Mesodermal cell (in vitro differentiated cells): Measurements from ENCODE around the gene CACNA1I. TPM values are rescaled to one million over a fixed set of nuclear protein-coding genes. Genes with fewer than 3 reads are reported as not detected.
A peak's percentile ranks its signal among the peaks of the same experiment; 100 is the strongest.
"Not testable (repeated sequence)": the region's sequence is repeated elsewhere in the genome, so short reads cannot be mapped to it uniquely, and the experiment has no call there.

Experiments
- H3K27ac ChIP-seq: 2 replicates; pipeline ENCODE4 v1.7.0; 2013; ENCODE audit warnings: mild to moderate bottlenecking, low read depth, low read length, moderate library complexity; ENCODE audit not compliant: severe bottlenecking
- H3K36me3 ChIP-seq: 2 replicates; pipeline ENCODE4 v1.7.1; 2013; ENCODE audit warnings: mild to moderate bottlenecking, low read length, moderate library complexity; ENCODE audit not compliant: control insufficient read depth, insufficient read depth
- H3K4me1 ChIP-seq: one replicate; pipeline ENCODE4 v1.7.1; 2013; ENCODE audit warnings: mild to moderate bottlenecking, low read length; ENCODE audit not compliant: insufficient read depth, control insufficient read depth, poor library complexity, severe bottlenecking
- H3K4me3 ChIP-seq: 2 replicates; pipeline ENCODE4 v1.7.0; 2013; ENCODE audit warnings: low read length, control low read depth, mild to moderate bottlenecking; ENCODE audit not compliant: insufficient read depth, poor library complexity, severe bottlenecking; ENCODE audit errors: extremely low read depth
- H3K9me3 ChIP-seq: 2 replicates; pipeline ENCODE4 v1.7.1; 2013; ENCODE audit warnings: mild to moderate bottlenecking, low read length, moderate library complexity; ENCODE audit not compliant: control insufficient read depth
- WGBS, 2 experiments: methylation state at CpG; one replicate each; pipeline ENCODE4 v1.1.5; 2013; ENCODE audit warnings: missing lambda C conversion rate in 2 of 2; ENCODE audit not compliant: insufficient coverage in 2 of 2; 5-methylcytosine and 5-hydroxymethylcytosine counted together
- polyA plus RNA-seq, 2 experiments: library from polyadenylated mRNA; stranded (reverse); fragments of 50-300 nt; gene quantifications; one replicate each; pipeline ENCODE4 v1.2.3, GENCODE V29; 2013

CACNA1I gene
- 0.52 TPM for polyA plus RNA-seq (2013, experiment 1 of 2)
- 0.30 TPM for polyA plus RNA-seq (2013, experiment 2 of 2)

DNA sequence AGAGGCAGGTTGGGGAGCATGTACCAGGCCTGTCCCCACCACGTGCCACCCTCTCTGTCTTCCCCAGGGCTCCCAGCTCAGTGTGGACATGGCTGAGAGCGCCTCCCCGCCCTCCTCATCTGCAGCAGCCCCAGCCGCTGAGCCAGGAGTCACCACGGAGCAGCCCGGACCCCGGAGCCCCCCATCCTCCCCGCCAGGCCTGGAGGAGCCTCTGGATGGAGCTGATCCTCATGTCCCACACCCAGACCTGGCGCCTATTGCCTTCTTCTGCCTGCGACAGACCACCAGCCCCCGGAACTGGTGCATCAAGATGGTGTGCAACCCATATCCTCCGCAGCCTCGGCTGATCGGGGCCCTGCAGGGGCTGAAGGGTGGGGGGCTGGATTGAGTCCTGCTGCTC lies at the start of gene CACNA1I:
TSS of gene CACNA1I (plus strand) at position 89 of the 400 bp plus-strand sequence. CDS start at position 89, 0 bp downstream.
- Histone ChIP-seq H3K4me1 (peaks cover 17% of the 10 kb centered on the region), H3K27ac (no peak within 1 kb of the TSS), H3K36me3 (no peaks in the 10 kb centered on the region), H3K9me3 (no peaks in the 10 kb centered on the region), H3K4me3 (no peak within 1 kb of the TSS)
- WGBS, 2 experiments = 93% methylated on average over 9 to 13 of the region's 14 CpGs

GRCh38 chr22:39521106-39521885 lies 49.3 kb upstream of the CACNA1I start:
- not testable (repeated sequence) for H3K9me3 ChIP-seq
- Histone ChIP-seq H3K27ac (peak overlapping the region; percentile 99), H3K4me1 (peaks cover 14% of the 10 kb centered on the region), H3K36me3 (peaks cover 61% of the 10 kb centered on the region), H3K4me3 (peak overlapping the region; percentile 100)
- WGBS, 2 experiments = 3 to 4% methylated on average over 13 to 17 of the region's 28 CpGs

GRCh38 chr22:39522091-39522490 lies 48.5 kb upstream of the CACNA1I start:
- H3K4me1 ChIP-seq = peaks cover 14% of the 10 kb centered on the region
- H3K9me3 ChIP-seq = not testable (repeated sequence)
- WGBS, 2 experiments = 40% methylated on average over 1 of the region's 5 CpGs; no CpG with 5 or more reads in 1 of the 2 experiments
- H3K27ac ChIP-seq = peak overlapping the region; percentile 99
- peaks cover 53% of the 10 kb centered on the region for H3K36me3 ChIP-seq
- H3K4me3 ChIP-seq = peak overlapping the region; percentile 100

DNA sequence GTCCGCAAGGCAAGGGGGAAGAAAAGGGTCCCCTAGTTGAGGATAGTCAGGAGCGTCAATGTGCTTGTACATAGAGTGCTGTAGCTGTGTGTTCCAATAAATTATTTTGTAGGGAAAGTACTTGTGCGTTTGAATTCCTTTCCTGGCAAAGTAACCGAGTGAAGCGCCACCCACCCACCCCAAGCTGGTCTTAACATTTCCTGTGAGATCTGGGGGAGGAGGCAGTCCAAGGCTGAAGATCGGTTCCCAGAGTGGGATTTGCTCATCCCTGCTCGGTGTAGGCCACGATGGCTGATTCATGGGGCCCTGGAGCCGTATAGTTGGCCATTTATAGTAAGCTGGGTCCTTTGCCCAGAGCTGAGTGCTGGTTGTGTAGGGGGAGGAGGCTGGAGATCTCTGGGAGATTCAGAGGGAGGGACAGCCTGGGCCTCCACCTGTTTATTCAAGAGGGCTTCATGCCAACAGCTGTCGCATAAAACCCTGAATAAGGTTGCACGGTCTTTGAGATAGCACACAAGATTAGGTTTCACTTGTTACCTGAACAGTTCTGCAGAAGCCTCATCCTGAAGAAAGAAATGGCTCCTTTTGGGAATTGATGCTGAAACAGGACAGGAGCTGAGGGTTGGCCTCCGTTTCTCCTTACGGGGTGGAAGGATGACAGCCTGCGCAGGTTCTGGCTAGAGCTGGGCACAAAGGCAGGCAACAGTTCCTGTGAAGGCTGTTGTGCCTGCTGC lies 47.8 kb upstream of the CACNA1I start:
- Histone ChIP-seq H3K36me3 (peaks cover 47% of the 10 kb centered on the region), H3K27ac (peak overlapping the region; percentile 74)
- 85 to 91% methylated on average over 8 of the region's 14 CpGs for WGBS, 2 experiments

GRCh38 chr22:39524089-39524752 lies 46.3 kb upstream of the CACNA1I start:
- Histone ChIP-seq H3K36me3 (peaks cover 51% of the 10 kb centered on the region), H3K4me1 (peaks cover 9% of the 10 kb centered on the region), H3K27ac (peak overlapping the region; percentile 45), H3K9me3 (no peaks in the 10 kb centered on the region), H3K4me3 (no peak overlapping the region)
- 95 to 97% methylated on average over 10 to 11 of the region's 13 CpGs for WGBS, 2 experiments

More for the DNA sequence above, 47.8 kb upstream of the CACNA1I start:
- Histone ChIP-seq H3K9me3 (no peaks in the 10 kb centered on the region), H3K4me1 (peaks cover 14% of the 10 kb centered on the region), H3K4me3 (peak overlapping the region; percentile 100)

DNA sequence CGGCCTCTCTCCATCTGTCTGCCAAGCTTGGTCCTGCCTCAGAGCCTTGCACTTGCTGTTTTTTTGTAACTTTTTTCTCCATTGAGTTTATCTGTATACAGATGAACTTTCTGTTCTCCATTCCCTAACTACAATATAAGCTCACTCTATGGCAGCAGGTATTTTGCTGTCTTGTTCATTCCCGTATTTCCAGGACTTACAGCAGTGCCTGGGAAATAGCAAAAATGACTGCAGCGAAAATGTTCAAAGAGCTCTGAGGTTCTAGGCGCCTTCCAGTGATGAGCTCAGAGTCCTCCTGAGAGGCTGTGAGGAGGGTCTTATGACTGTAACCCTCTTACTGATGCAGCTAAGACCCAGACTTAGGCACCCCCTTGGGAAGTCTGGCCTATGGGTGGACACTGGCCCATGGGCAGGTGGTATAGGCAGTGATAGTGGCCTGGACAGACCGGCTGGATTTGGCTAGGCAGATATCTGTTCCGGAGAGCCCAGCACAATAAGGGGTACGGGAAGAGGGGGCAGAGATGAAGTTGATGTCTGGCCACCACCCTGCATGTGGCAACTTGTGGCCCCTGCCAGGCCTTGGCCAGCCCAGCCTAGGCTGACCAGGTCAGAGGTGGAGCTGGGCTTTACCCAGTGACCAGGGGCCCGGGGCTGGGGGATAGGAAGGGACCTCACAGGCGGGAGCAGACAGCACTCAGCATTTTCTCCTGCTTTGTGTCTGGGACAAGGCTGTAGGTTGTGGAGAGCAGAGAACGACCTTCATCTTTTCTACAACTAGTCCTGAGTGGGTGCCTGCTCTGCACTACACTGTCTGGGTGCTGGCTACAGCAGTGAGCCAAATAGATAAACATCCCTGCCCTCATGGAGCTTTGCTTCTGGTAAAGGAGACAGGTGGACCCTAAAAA lies 45.5 kb upstream of the CACNA1I start:
- Histone ChIP-seq H3K9me3 (no peaks in the 10 kb centered on the region), H3K27ac (peak overlapping the region; percentile 45), H3K4me3 (no peak overlapping the region), H3K36me3 (peaks cover 58% of the 10 kb centered on the region), H3K4me1 (peaks cover 9% of the 10 kb centered on the region)
- WGBS, 2 experiments = 95 to 97% methylated on average over 8 to 9 of the region's 10 CpGs

GRCh38 chr22:39525658-39525975 lies 44.9 kb upstream of the CACNA1I start:
- no peak overlapping the region for H3K27ac ChIP-seq
- peaks cover 64% of the 10 kb centered on the region for H3K36me3 ChIP-seq
- WGBS, 2 experiments = 89 to 100% methylated on average over 4 of the region's 4 CpGs
- H3K9me3 ChIP-seq = no peaks in the 10 kb centered on the region
- no peak overlapping the region for H3K4me3 ChIP-seq
- peaks cover 10% of the 10 kb centered on the region for H3K4me1 ChIP-seq

- H3K4me1 ChIP-seq = peaks cover 21% of the 10 kb centered on the region
- peak overlapping the region; percentile 5 for H3K27ac ChIP-seq
- peaks cover 66% of the 10 kb centered on the region for H3K36me3 ChIP-seq
- WGBS, 2 experiments = 86 to 90% methylated on average over 4 of the region's 4 CpGs
- no peaks in the 10 kb centered on the region for H3K9me3 ChIP-seq
- no peak overlapping the region for H3K4me3 ChIP-seq
Observed at GRCh38 chr22:39526736-39527171, 43.8 kb upstream of the CACNA1I start.

GRCh38 chr22:39527481-39527961 lies 43.0 kb upstream of the CACNA1I start:
- Histone ChIP-seq H3K9me3 (no peaks in the 10 kb centered on the region), H3K36me3 (peaks cover 58% of the 10 kb centered on the region), H3K4me1 (peaks cover 22% of the 10 kb centered on the region), H3K4me3 (no peak overlapping the region), H3K27ac (no peak overlapping the region)
- WGBS, 2 experiments = 82 to 86% methylated on average over 6 of the region's 6 CpGs
